ENCODE measurements around the gene SLC16A10. TPM values are rescaled to one million over a fixed set of nuclear protein-coding genes. Genes with fewer than 3 reads are reported as not detected.
"Not testable (repeated sequence)": the region's sequence is repeated elsewhere in the genome, so short reads cannot be mapped to it uniquely, and the experiment has no call there.

SLC16A10 gene
- total RNA-seq, 4 donors from 2014 or later, result 0.15 to 3.4 (median 1.6) TPM

GRCh38 chr6:111088668-111089003 is 1.3 kb downstream of the SLC16A10 start:
- H3K4me3 ChIP-seq, result peak overlapping the region in 3 of 4 donors; percentile 42 to 79 (median 57)
- intact Hi-C loops (cut with DNase I), result no loop called here
- 42 to 44% methylated on average over 5 of the region's 5 CpGs for WGBS, 2 donors
- H3K4me1 ChIP-seq, result peaks cover 0 to 23% (median 6%) of the 10 kb centered on the region in 3 donors
- no peak for DNase-seq
- TF ChIP-seq CTCF (IDR thresholded peaks at IDR 0.05) (no peak), POLR2A (IDR thresholded peaks at IDR 0.05) (no peak)
- no peaks in the 10 kb centered on the region for H3K9me3 ChIP-seq
- H3K27ac ChIP-seq, result no peak overlapping the region
- H3K36me3 ChIP-seq, result no peaks in the 10 kb centered on the region
- H3K27me3 ChIP-seq, result peaks cover 0 to 86% (median 0%) of the 10 kb centered on the region in 4 donors

DNA sequence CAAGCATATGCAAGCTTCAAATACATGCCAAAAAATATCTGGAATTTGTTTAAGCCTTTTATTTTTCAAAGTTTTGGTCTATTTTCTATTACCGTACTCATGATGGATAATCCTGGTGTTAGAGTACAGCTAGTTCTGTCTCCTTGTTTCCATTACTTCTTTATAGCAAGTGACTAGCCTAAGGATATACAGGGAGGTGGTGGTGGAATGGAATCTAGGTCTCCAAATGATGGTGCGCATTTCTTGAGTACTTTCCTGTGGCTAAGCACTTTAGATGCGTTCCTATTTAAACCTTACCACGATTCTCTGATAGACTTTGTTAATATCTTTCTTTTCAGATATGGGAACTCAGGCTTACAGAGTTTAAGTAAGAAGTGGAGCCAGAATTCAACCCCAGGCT is 3.5 kb downstream of the SLC16A10 start:
- TF ChIP-seq CTCF (IDR thresholded peaks at IDR 0.05) (no peak), POLR2A (IDR thresholded peaks at IDR 0.05) (no peak)
- H3K4me3 ChIP-seq, result no peak overlapping the region
- WGBS, 2 donors, result 77 to 85% methylated on average over 4 of the region's 4 CpGs
- no peak overlapping the region for H3K27ac ChIP-seq
- H3K4me1 ChIP-seq, result peaks cover 0 to 23% (median 6%) of the 10 kb centered on the region in 3 donors
- no peak for DNase-seq
- H3K9me3 ChIP-seq, result no peaks in the 10 kb centered on the region
- peaks cover 0 to 65% (median 0%) of the 10 kb centered on the region in 4 donors for H3K27me3 ChIP-seq
- no peaks in the 10 kb centered on the region for H3K36me3 ChIP-seq
- intact Hi-C loops (cut with DNase I), result no loop called here

- Histone ChIP-seq H3K9me3 (no peaks in the 10 kb centered on the region), H3K4me1 (peaks cover 0 to 23% (median 6%) of the 10 kb centered on the region in 3 donors), H3K27ac (no peak overlapping the region), H3K4me3 (no peak overlapping the region), H3K36me3 (no peaks in the 10 kb centered on the region), H3K27me3 (peaks cover 0 to 53% (median 0%) of the 10 kb centered on the region in 4 donors)
- DNase-seq, result no peak
- WGBS, 2 donors, result 87 to 89% methylated on average over 3 of the region's 3 CpGs
- intact Hi-C loops (cut with DNase I), result no loop called here
- TF ChIP-seq CTCF (IDR thresholded peaks at IDR 0.05) (no peak), POLR2A (IDR thresholded peaks at IDR 0.05) (no peak)
Measured at GRCh38 chr6:111091987-111092386, 4.7 kb downstream of the SLC16A10 start.

GRCh38 chr6:111095488-111095887 is 8.2 kb downstream of the SLC16A10 start:
- WGBS, 2 donors, result 86 to 89% methylated on average over 1 of the region's 1 CpG
- H3K9me3 ChIP-seq; intact Hi-C loops (cut with DNase I); H3K36me3 ChIP-seq; H3K4me1 ChIP-seq; DNase-seq; H3K27ac ChIP-seq; H3K4me3 ChIP-seq: not testable (repeated sequence)
- peaks cover 0 to 33% (median 0%) of the 10 kb centered on the region in 4 donors for H3K27me3 ChIP-seq

GRCh38 chr6:111096246-111096645 is 8.9 kb downstream of the SLC16A10 start:
- no peaks in the 10 kb centered on the region for H3K9me3 ChIP-seq
- H3K4me1 ChIP-seq, result peaks cover 0 to 7% (median 0%) of the 10 kb centered on the region in 3 donors
- H3K4me3 ChIP-seq, result no peak overlapping the region
- no peak for TF ChIP-seq POLR2A (IDR thresholded peaks at IDR 0.05)
- no peak for TF ChIP-seq CTCF (IDR thresholded peaks at IDR 0.05)
- WGBS, 2 donors, result 23 to 28% methylated on average over 3 of the region's 3 CpGs
- no peaks in the 10 kb centered on the region for H3K36me3 ChIP-seq
- intact Hi-C loops (cut with DNase I), result no loop called here
- H3K27me3 ChIP-seq, result peaks cover 0 to 26% (median 0%) of the 10 kb centered on the region in 4 donors
- H3K27ac ChIP-seq, result no peak overlapping the region
- DNase-seq, result no peak

- Histone ChIP-seq H3K27me3 (peaks cover 0 to 11% (median 0%) of the 10 kb centered on the region in 4 donors), H3K4me3 (no peak overlapping the region), H3K27ac (no peak overlapping the region), H3K4me1 (peaks cover 0 to 7% (median 0%) of the 10 kb centered on the region in 3 donors), H3K36me3 (no peaks in the 10 kb centered on the region), H3K9me3 (no peaks in the 10 kb centered on the region)
- DNase-seq, result no peak
- TF ChIP-seq POLR2A (IDR thresholded peaks at IDR 0.05) (no peak), CTCF (IDR thresholded peaks at IDR 0.05) (no peak)
- intact Hi-C loops (cut with DNase I), result no loop called here
- 37 to 45% methylated on average over 2 of the region's 2 CpGs for WGBS, 2 donors
Measured at GRCh38 chr6:111098597-111098996, 11.3 kb downstream of the SLC16A10 start.
